HCT116 (cell line): Measurements from ENCODE around the gene PYY. TPM values are rescaled to one million over a fixed set of nuclear protein-coding genes. Genes with fewer than 3 reads are reported as not detected.

Source experiments
- ATAC-seq: fragments of 200-7000 bp; cut with Tn5 transposase; 2 replicates; pipeline ENCODE4 v1.9.1; 2020; ENCODE audit warnings: mild to moderate bottlenecking, moderate library complexity
- BruUV-seq: library from RNA; stranded (reverse); fragments of 400-500 nt; replicated peaks from 2 replicates; lab custom pipeline; 2021; lab: Mats Ljungman, UMichigan
- CTCF ChIA-PET: fragments of 300-600 bp; sonication (Branson Sonifier 250); formaldehyde crosslinking; loops from one replicate; lab custom pipeline; 2021; ENCODE audit warnings: antibody characterized with exemption; lab: Charles Lee
- POLR2A ChIA-PET: fragments of 300-600, 350-600 bp; sonication (Branson Sonifier 250); formaldehyde crosslinking; loops from one replicate; lab custom pipeline; 2021; ENCODE audit warnings: antibody characterized with exemption; lab: Charles Lee
- RAD21 ChIA-PET, 2 experiments: fragments of 300-600 bp; sonication (Branson Sonifier 250); formaldehyde crosslinking; loops; one replicate each; lab custom pipeline; 2023; ENCODE audit warnings: low total read pairs in 2 of 2; ENCODE audit not compliant: uncharacterized antibody in 2 of 2, unreplicated experiment in 2 of 2, low non-redundant PET in 1 of 2; lab: Charles Lee
- DNase-seq: peaks from one replicate; pipeline ENCODE4 v3.0.0-alpha.2; 2010; ENCODE audit warnings: low read depth, low spot score
- H2AFZ ChIP-seq: fragments of 200-600 bp; shearing (Covaris generic), sonication (generic); 2 replicates; pipeline ENCODE4 v1.6.1; 2017; ENCODE audit warnings: low read depth, mixed run types, mixed read lengths, antibody characterized with exemption, low read length; ENCODE audit not compliant: poor library complexity, severe bottlenecking
- H3K27ac ChIP-seq: 2 replicates; pipeline ENCODE4 v1.5.1; 2012; ENCODE audit warnings: low read depth, low read length
- H3K27me3 ChIP-seq: fragments of 200-600 bp; sonication (generic); 2 replicates; pipeline ENCODE4 v1.6.1; 2016; ENCODE audit warnings: mixed run types, low read length, mixed read lengths; ENCODE audit not compliant: insufficient read depth
- H3K36me3 ChIP-seq, 2 experiments: fragments of 200-500 bp in 1 of 2; fragments of 200-600 bp in 1 of 2; sonication (Bioruptor generic) in 1 of 2; sonication (generic) in 1 of 2; 2 replicates each; pipeline versions ENCODE4 v1.5.1 to v1.6.1; 2014 to 2016; ENCODE audit warnings: low read length in 2 of 2, inconsistent platforms in 1 of 2, mixed read lengths in 1 of 2, mixed run types in 1 of 2; ENCODE audit not compliant: insufficient read depth in 2 of 2, control insufficient read depth in 1 of 2
- H3K4me1 ChIP-seq, 2 experiments: fragments of 200-600 bp in 1 of 2; sonication (generic) in 1 of 2; 2 replicates each; pipeline versions ENCODE4 v1.5.1 to v1.6.1; 2012 to 2017; ENCODE audit warnings: low read length in 2 of 2, inconsistent platforms in 1 of 2, mild to moderate bottlenecking in 1 of 2, mixed read lengths in 1 of 2, mixed run types in 1 of 2, moderate library complexity in 1 of 2; ENCODE audit not compliant: insufficient read depth in 2 of 2, control insufficient read depth in 1 of 2
- H3K4me2 ChIP-seq: fragments of 200-600 bp; sonication (generic); 2 replicates; pipeline ENCODE4 v1.6.1; 2017; ENCODE audit warnings: mixed run types, low read length, mixed read lengths
- H3K4me3 ChIP-seq, 2 experiments: fragments of 200-600 bp in 1 of 2; sonication (generic) in 1 of 2; replicated peaks in 1 of 2; 2 replicates each; pipeline ENCODE4 v1.5.1; 2011 to 2016; ENCODE audit warnings: low read length in 2 of 2, control low read depth in 1 of 2, low read depth in 1 of 2, mild to moderate bottlenecking in 1 of 2, mixed read lengths in 1 of 2, mixed run types in 1 of 2
- H3K79me2 ChIP-seq: fragments of 200-600 bp; sonication (generic); 2 replicates; pipeline ENCODE4 v1.6.1; 2017; ENCODE audit warnings: mild to moderate bottlenecking, mixed run types, low read length, moderate library complexity, mixed read lengths; ENCODE audit not compliant: insufficient read depth
- H3K9ac ChIP-seq: fragments of 200-600 bp; sonication (generic); 2 replicates; pipeline ENCODE4 v1.6.1; 2016; ENCODE audit warnings: low read length, mixed read lengths
- H3K9me2 ChIP-seq: fragments of 200-600 bp; sonication (generic), shearing (Covaris generic); 2 replicates; pipeline ENCODE4 v1.6.1; 2017; ENCODE audit warnings: mixed run types, mild to moderate bottlenecking, moderate library complexity; ENCODE audit not compliant: insufficient read depth
- H3K9me3 ChIP-seq, 2 experiments: fragments of 200-500 bp in 1 of 2; fragments of 200-600 bp in 1 of 2; sonication (Bioruptor generic) in 1 of 2; sonication (generic) in 1 of 2; 2 replicates each; pipeline ENCODE4 v1.6.1; 2014 to 2017; ENCODE audit warnings: low read length in 2 of 2, mixed read lengths in 2 of 2, inconsistent platforms in 1 of 2, low read depth in 1 of 2, mild to moderate bottlenecking in 1 of 2, mixed run types in 1 of 2, moderate library complexity in 1 of 2; ENCODE audit not compliant: control insufficient read depth in 1 of 2, insufficient read depth in 1 of 2
- H4K20me1 ChIP-seq: fragments of 200-600 bp; sonication (generic), shearing (Covaris generic); 2 replicates; pipeline ENCODE4 v1.6.1; 2017; ENCODE audit warnings: mixed run types, mild to moderate bottlenecking, moderate library complexity; ENCODE audit not compliant: insufficient read depth
- CBX3 ChIP-seq: IDR thresholded peaks from 2 replicates; pipeline ENCODE4 v1.6.1; 2012; ENCODE audit warnings: low read depth
- CEBPB ChIP-seq: IDR thresholded peaks from 2 replicates; pipeline ENCODE4 v1.6.1; 2012; ENCODE audit warnings: low read depth
- EGR1 ChIP-seq: IDR thresholded peaks from 2 replicates; pipeline ENCODE4 v1.6.1; 2012; ENCODE audit warnings: low read depth
- ELF1 ChIP-seq: IDR thresholded peaks from 2 replicates; pipeline ENCODE4 v1.6.1; 2012; ENCODE audit warnings: low read depth, borderline replicate concordance
- FOSL1 ChIP-seq: IDR thresholded peaks from 2 replicates; pipeline ENCODE4 v1.6.1; 2012; ENCODE audit warnings: low read depth
- JUND ChIP-seq: IDR thresholded peaks from 2 replicates; pipeline ENCODE4 v1.6.1; 2012
- POLR2A ChIP-seq: IDR thresholded peaks from 2 replicates; pipeline ENCODE4 v1.7.0; 2011; ENCODE audit warnings: borderline replicate concordance; ENCODE audit not compliant: insufficient read depth, insufficient read length; ENCODE audit errors: extremely low read depth
- POLR2AphosphoS5 ChIP-seq: IDR thresholded peaks from 2 replicates; pipeline ENCODE4 v1.6.1; 2011; ENCODE audit warnings: mild to moderate bottlenecking, low read depth, low read length, moderate library complexity
- SIN3A ChIP-seq: IDR thresholded peaks from 2 replicates; pipeline ENCODE4 v1.6.1; 2012; ENCODE audit warnings: low read depth
- SP1 ChIP-seq: IDR thresholded peaks from 2 replicates; pipeline ENCODE4 v1.6.1; 2012; ENCODE audit warnings: low read depth
- TCF7L2 ChIP-seq: IDR thresholded peaks from 2 replicates; pipeline ENCODE4 v1.7.0; 2011; ENCODE audit warnings: borderline replicate concordance, inconsistent platforms; ENCODE audit not compliant: insufficient read depth, insufficient read length; ENCODE audit errors: extremely low read depth
- ZFX ChIP-seq: fragments of 450-650 bp; IDR thresholded peaks from 2 replicates; pipeline ENCODE4 v1.6.1; 2017
- intact Hi-C: fragments of 100-400 bp; cut with micrococcal nuclease; formaldehyde crosslinking; loops from 2 replicates; pipeline ENCODE4 v1.10.0; 2022
- total RNA-seq: library from RNA; stranded (reverse); gene quantifications from one replicate; pipeline ENCODE4 v1.2.1, GENCODE V29; 2021; ENCODE audit not compliant: unreplicated experiment
- TF ChIP-seq, protein P1 (sequence below): IDR thresholded peaks from 2 replicates; pipeline ENCODE4 v1.6.1; 2012
- TF ChIP-seq, protein P2 (sequence below), 3 experiments: fragments of 200-600 bp in 1 of 3; sonication (generic) in 1 of 3; IDR thresholded peaks in 2 of 3; conservative IDR thresholded peaks in 1 of 3; 2 replicates each; pipeline ENCODE4 v1.5.1; 2012 to 2017; ENCODE audit warnings: low read depth in 2 of 3, low read length in 2 of 3, antibody characterized with exemption in 1 of 3, borderline replicate concordance in 1 of 3, control low read depth in 1 of 3, mild to moderate bottlenecking in 1 of 3, mixed read lengths in 1 of 3, mixed run types in 1 of 3, moderate library complexity in 1 of 3; ENCODE audit not compliant: insufficient read depth in 1 of 3
- TF ChIP-seq, protein P3 (sequence below): IDR thresholded peaks from 2 replicates; pipeline ENCODE4 v1.6.1; 2012; ENCODE audit warnings: low read depth

The PYY gene
- total RNA-seq, 1 experiment from 2014 or later = 0.52 TPM

DNA sequence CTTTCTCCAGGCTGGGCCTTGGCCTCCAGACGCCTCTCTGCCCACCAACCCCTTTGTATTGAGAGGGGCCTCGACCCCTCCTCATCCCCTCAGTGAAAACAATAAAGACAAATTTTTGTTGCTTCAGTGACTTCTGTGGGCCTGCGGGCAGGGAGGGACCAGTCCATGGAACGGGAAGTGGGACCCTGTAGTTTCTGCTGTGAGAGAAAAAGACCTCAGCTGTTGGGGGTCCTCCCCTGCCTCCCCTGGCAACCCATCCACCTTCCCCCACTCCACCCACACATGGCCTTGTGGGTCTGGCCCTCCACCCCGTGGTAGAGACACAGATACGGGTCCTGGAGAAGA, 14.9 kb downstream of the PYY start:
- no peaks in the 10 kb centered on the region for H3K27me3 ChIP-seq
- no peak for ATAC-seq
- no peaks in the 10 kb centered on the region for H3K9me3 ChIP-seq
- no TSS peak for BruUV-seq
- intact Hi-C loops = no loop called here
- no peak overlapping the region for H3K9ac ChIP-seq
- ChIA-PET POLR2A (no interaction called here), RAD21 (no interaction called here), CTCF (no interaction called here)
- H4K20me1 ChIP-seq = no peaks in the 10 kb centered on the region
- H3K4me1 ChIP-seq = peaks cover 0 to 19% of the 10 kb centered on the region in 2 experiments; a peak in 2 of 4 replicates
- no peaks in the 10 kb centered on the region for H3K79me2 ChIP-seq
- no peak for DNase-seq
- H3K36me3 ChIP-seq = no peaks in the 10 kb centered on the region
- H3K4me3 ChIP-seq = no peak overlapping the region
- H3K27ac ChIP-seq = no peak overlapping the region
- no peak for TF ChIP-seq ZFX
- TF ChIP-seq EGR1 = no peak
- TF ChIP-seq SIN3A = no peak
- TF ChIP-seq SP1 = no peak
- TF ChIP-seq JUND = no peak
- H2AFZ ChIP-seq = no peak overlapping the region
- 0 out of 2 replicates have a peak overlapping the region, but pooled peaks have one; percentile 19 for H3K4me2 ChIP-seq
- no peaks in the 10 kb centered on the region for H3K9me2 ChIP-seq

DNA sequence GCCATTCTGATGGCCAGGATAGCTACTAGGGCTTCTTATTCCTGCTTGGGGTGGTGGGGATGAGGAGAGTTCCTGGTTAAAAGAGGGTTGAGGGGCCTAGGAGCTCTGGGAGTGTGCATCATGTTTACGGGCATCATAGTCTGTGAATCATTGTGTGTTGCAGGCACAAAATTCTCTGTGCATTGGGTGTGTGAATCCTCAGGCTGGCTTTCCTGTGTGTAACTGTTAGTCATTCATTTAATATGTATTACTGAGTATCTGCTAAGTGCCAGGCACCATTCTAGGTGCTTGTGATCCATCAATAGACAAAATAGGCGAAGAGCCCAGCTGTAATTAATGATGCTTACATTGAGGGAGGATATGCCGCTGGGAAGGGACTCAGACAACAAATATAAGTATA, 17.3 kb downstream of the PYY start:
- H3K79me2 ChIP-seq = no peaks in the 10 kb centered on the region
- H3K36me3 ChIP-seq = no peaks in the 10 kb centered on the region
- H4K20me1 ChIP-seq = no peaks in the 10 kb centered on the region
- no peak overlapping the region for H3K4me2 ChIP-seq
- H3K27me3 ChIP-seq = no peaks in the 10 kb centered on the region
- H3K9me3 ChIP-seq = no peaks in the 10 kb centered on the region
- H3K27ac ChIP-seq = no peak overlapping the region
- ATAC-seq (no peak), DNase-seq (no peak)
- CTCF ChIA-PET = interaction anchor here (1.6 to 2.1 kb wide), 2 partner anchors 26 to 90 kb away, joined by 5 to 8 read pairs; partner anchors contain the start of gene CD300LG
- peaks cover 0 to 16% of the 10 kb centered on the region in 2 experiments; a peak in 2 of 4 replicates for H3K4me1 ChIP-seq
- POLR2A ChIA-PET = no interaction called here
- no peak overlapping the region for H3K9ac ChIP-seq
- BruUV-seq = no TSS peak
- H2AFZ ChIP-seq = no peak overlapping the region
- H3K4me3 ChIP-seq = no peak overlapping the region
- RAD21 ChIA-PET = no interaction called here
- no peaks in the 10 kb centered on the region for H3K9me2 ChIP-seq
- intact Hi-C loops = no loop called here
- TF ChIP-seq EGR1 = no peak
- no peak for TF ChIP-seq FOSL1
- TF ChIP-seq ZFX = no peak
- TF ChIP-seq CBX3 = no peak
- no peak for TF ChIP-seq POLR2AphosphoS5
- no peak for TF ChIP-seq POLR2A
- TF ChIP-seq ELF1 = no peak
- TF ChIP-seq, protein P1, sequence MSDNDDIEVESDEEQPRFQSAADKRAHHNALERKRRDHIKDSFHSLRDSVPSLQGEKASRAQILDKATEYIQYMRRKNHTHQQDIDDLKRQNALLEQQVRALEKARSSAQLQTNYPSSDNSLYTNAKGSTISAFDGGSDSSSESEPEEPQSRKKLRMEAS = no peak
- no peak for TF ChIP-seq CEBPB
- TF ChIP-seq, protein P2, sequence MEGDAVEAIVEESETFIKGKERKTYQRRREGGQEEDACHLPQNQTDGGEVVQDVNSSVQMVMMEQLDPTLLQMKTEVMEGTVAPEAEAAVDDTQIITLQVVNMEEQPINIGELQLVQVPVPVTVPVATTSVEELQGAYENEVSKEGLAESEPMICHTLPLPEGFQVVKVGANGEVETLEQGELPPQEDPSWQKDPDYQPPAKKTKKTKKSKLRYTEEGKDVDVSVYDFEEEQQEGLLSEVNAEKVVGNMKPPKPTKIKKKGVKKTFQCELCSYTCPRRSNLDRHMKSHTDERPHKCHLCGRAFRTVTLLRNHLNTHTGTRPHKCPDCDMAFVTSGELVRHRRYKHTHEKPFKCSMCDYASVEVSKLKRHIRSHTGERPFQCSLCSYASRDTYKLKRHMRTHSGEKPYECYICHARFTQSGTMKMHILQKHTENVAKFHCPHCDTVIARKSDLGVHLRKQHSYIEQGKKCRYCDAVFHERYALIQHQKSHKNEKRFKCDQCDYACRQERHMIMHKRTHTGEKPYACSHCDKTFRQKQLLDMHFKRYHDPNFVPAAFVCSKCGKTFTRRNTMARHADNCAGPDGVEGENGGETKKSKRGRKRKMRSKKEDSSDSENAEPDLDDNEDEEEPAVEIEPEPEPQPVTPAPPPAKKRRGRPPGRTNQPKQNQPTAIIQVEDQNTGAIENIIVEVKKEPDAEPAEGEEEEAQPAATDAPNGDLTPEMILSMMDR (IDR thresholded peaks at IDR 0.05 in 2 of 3, conservative IDR thresholded peaks at IDR 0.05 in 1 of 3; ENCODE audit: borderline replicate concordance in 1 of 3, insufficient read depth in 1 of 3, low read depth in 2 of 3, low read length in 2 of 3) = no peak
- TF ChIP-seq, protein P3, sequence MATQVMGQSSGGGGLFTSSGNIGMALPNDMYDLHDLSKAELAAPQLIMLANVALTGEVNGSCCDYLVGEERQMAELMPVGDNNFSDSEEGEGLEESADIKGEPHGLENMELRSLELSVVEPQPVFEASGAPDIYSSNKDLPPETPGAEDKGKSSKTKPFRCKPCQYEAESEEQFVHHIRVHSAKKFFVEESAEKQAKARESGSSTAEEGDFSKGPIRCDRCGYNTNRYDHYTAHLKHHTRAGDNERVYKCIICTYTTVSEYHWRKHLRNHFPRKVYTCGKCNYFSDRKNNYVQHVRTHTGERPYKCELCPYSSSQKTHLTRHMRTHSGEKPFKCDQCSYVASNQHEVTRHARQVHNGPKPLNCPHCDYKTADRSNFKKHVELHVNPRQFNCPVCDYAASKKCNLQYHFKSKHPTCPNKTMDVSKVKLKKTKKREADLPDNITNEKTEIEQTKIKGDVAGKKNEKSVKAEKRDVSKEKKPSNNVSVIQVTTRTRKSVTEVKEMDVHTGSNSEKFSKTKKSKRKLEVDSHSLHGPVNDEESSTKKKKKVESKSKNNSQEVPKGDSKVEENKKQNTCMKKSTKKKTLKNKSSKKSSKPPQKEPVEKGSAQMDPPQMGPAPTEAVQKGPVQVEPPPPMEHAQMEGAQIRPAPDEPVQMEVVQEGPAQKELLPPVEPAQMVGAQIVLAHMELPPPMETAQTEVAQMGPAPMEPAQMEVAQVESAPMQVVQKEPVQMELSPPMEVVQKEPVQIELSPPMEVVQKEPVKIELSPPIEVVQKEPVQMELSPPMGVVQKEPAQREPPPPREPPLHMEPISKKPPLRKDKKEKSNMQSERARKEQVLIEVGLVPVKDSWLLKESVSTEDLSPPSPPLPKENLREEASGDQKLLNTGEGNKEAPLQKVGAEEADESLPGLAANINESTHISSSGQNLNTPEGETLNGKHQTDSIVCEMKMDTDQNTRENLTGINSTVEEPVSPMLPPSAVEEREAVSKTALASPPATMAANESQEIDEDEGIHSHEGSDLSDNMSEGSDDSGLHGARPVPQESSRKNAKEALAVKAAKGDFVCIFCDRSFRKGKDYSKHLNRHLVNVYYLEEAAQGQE = no peak
- TF ChIP-seq TCF7L2 = no peak
